ENCODE results near the gene CRADD. TPM values are rescaled to one million over a fixed set of nuclear protein-coding genes. Genes with fewer than 3 reads are reported as not detected.

Gene CRADD
- total RNA-seq, 1 experiment from 2014 or later = 7.6 TPM

DNA sequence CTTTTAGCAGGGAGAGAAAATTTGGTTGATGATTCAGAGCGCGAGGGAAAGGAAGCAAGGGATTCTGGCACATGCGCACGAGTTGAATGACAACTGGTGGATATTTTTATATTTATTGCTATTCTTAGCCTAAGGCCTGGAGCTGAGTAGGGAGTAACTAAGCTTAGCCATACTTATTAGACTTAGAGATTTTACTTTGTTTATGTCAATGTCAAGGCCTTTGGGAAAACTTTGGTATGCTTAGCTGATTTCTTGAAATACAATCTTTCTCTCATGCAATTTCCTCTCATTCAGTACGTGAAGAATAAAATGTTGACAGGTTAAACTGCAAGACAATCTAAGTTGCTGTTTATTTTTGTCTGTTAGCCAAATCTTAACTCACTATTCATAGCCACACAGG lies 101.1 kb downstream of the CRADD start:
- no peaks in the 10 kb centered on the region for H3K79me2 ChIP-seq (ENCODE audit: insufficient read depth, low read length)
- no peak overlapping the region for H3K23ac ChIP-seq (ENCODE audit: insufficient read length, low read depth, low read length)
- H3K27me3 Mint-ChIP-seq (ENCODE audit: low read depth) = no peaks in the 10 kb centered on the region
- H4K20me1 ChIP-seq (ENCODE audit: control insufficient read depth, insufficient read depth, insufficient read length) = no peaks in the 10 kb centered on the region
- no peak overlapping the region for H2BK5ac ChIP-seq (ENCODE audit: insufficient read length, low read length)
- peaks cover 3 to 9% of the 10 kb centered on the region in 2 experiments; a peak in 3 of 4 replicates for H3K4me1 Mint-ChIP-seq
- H3K14ac ChIP-seq (ENCODE audit: insufficient read depth, low read length) = no peak overlapping the region
- H4K5ac ChIP-seq (ENCODE audit: insufficient read length, low read depth, low read length) = no peak overlapping the region
- no peak overlapping the region for H3K27ac Mint-ChIP-seq
- no peak overlapping the region for H2BK20ac ChIP-seq (ENCODE audit: low read depth, low read length, poor library complexity, severe bottlenecking)
- H2AK5ac ChIP-seq (ENCODE audit: insufficient read length, low read length) = no peak overlapping the region
- H4K91ac ChIP-seq (ENCODE audit: insufficient read length, low read depth, low read length) = no peak overlapping the region
- H3K4ac ChIP-seq (ENCODE audit: low read depth, low read length) = no peak overlapping the region
- H3T11ph ChIP-seq (ENCODE audit: low read length) = no peak overlapping the region
- DNase-seq = no peak
- no peak overlapping the region for H2AFZ ChIP-seq (ENCODE audit: low read length)
- no peak overlapping the region for H3K4me2 ChIP-seq (ENCODE audit: insufficient read depth, insufficient read length, low read length)
- H3K18ac ChIP-seq (ENCODE audit: insufficient read length, low read depth, low read length) = no peak overlapping the region
- H3K36me3 Mint-ChIP-seq (ENCODE audit: insufficient read depth in 1 of 3, low read depth in 3 of 3) = no peaks in the 10 kb centered on the region
- H2BK15ac ChIP-seq (ENCODE audit: low read depth, low read length) = no peak overlapping the region
- no peaks in the 10 kb centered on the region for H3K27me3 ChIP-seq (ENCODE audit: insufficient read depth, low read length)
- H4K8ac ChIP-seq (replicated peaks; ENCODE audit: insufficient read length, low read depth, low read length) = no peak overlapping the region
- no peak overlapping the region for H2BK120ac ChIP-seq (ENCODE audit: low read depth, low read length, poor library complexity, severe bottlenecking)
- H3K9ac ChIP-seq (ENCODE audit: extremely low read depth, insufficient read length, low read length) = no peak overlapping the region
- H3K4me1 ChIP-seq (ENCODE audit: insufficient read depth, low read length) = no peaks in the 10 kb centered on the region; the same call in 1 of the 2 replicates
- H3K56ac ChIP-seq (ENCODE audit: insufficient read length, low read depth, low read length) = no peak overlapping the region
- no peaks in the 10 kb centered on the region for H3K23me2 ChIP-seq (ENCODE audit: insufficient read length, low read depth, low read length, poor library complexity, severe bottlenecking)
- no CpG with 5 or more reads among the region's 5 CpGs for WGBS (ENCODE audit: extremely low coverage, insufficient read length, low lambda C conversion rate)
- H2BK12ac ChIP-seq (ENCODE audit: insufficient read length, low read depth, low read length) = no peak overlapping the region
- H3K27ac ChIP-seq (ENCODE audit: insufficient read length, low read depth, low read length) = no peak overlapping the region
- no peaks in the 10 kb centered on the region for H3K79me1 ChIP-seq (ENCODE audit: insufficient read depth, low read depth, low read length, poor library complexity, severe bottlenecking)
- H3K9me3 ChIP-seq (ENCODE audit: control insufficient read depth, low read depth, low read length) = no peaks in the 10 kb centered on the region
- H3K4me3 Mint-ChIP-seq = no peak overlapping the region
- no peaks in the 10 kb centered on the region for H3K9me3 Mint-ChIP-seq
- TF ChIP-seq, protein P1, sequence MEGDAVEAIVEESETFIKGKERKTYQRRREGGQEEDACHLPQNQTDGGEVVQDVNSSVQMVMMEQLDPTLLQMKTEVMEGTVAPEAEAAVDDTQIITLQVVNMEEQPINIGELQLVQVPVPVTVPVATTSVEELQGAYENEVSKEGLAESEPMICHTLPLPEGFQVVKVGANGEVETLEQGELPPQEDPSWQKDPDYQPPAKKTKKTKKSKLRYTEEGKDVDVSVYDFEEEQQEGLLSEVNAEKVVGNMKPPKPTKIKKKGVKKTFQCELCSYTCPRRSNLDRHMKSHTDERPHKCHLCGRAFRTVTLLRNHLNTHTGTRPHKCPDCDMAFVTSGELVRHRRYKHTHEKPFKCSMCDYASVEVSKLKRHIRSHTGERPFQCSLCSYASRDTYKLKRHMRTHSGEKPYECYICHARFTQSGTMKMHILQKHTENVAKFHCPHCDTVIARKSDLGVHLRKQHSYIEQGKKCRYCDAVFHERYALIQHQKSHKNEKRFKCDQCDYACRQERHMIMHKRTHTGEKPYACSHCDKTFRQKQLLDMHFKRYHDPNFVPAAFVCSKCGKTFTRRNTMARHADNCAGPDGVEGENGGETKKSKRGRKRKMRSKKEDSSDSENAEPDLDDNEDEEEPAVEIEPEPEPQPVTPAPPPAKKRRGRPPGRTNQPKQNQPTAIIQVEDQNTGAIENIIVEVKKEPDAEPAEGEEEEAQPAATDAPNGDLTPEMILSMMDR (conservative IDR thresholded peaks at IDR 0.05) = no peak

Measured in H9 (cell line).